ENCODE measurements around the gene NTNG1. TPM values are rescaled to one million over a fixed set of nuclear protein-coding genes. Genes with fewer than 3 reads are reported as not detected.

Gene NTNG1
- total RNA-seq, 1 experiment from 2014 or later: 1.5 TPM

DNA sequence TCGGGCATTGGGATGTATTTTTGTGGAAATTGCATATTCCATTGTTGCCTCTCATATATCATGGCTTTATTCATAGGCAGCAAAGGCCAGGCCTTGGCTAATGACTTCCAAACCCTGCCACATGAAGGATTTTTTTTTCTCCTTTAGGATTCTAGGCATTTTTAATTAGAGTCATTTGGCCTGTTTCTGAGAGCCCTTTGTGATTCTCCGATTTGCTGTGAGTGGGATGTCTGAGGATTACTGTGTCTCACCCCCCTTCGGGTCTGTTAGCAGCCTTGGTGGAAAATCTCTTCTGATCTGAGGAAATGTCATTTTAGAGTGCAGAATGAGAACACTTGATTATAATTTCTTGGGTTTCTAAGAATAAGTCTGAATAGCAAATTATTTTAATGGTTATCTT lies 253.5 kb downstream of the NTNG1 start:
- Mint-ChIP-seq H3K36me3 (ENCODE audit: insufficient read depth in 1 of 3, low read depth in 3 of 3) (peaks cover 0 to 2% (median 0%) of the 10 kb centered on the region in 3 experiments; a peak in 1 of 7 replicates), H3K27ac (no peak overlapping the region), H3K4me1 (peaks cover 24 to 25% of the 10 kb centered on the region in 2 experiments), H3K9me3 (peaks cover 0 to 2% of the 10 kb centered on the region in 2 experiments; a peak in 2 of 5 replicates), H3K27me3 (ENCODE audit: low read depth) (peaks cover 1% of the 10 kb centered on the region; the same call in 1 of the 2 replicates), H3K4me3 (no peak overlapping the region)
- Histone ChIP-seq H3K23me2 (ENCODE audit: insufficient read length, low read depth, low read length, poor library complexity, severe bottlenecking) (no peaks in the 10 kb centered on the region), H3K27ac (ENCODE audit: insufficient read length, low read depth, low read length) (no peak overlapping the region), H3K4ac (ENCODE audit: low read depth, low read length) (no peak overlapping the region), H2AFZ (ENCODE audit: low read length) (no peak overlapping the region), H4K20me1 (ENCODE audit: control insufficient read depth, insufficient read depth, insufficient read length) (no peaks in the 10 kb centered on the region), H2BK120ac (ENCODE audit: low read depth, low read length, poor library complexity, severe bottlenecking) (no peak overlapping the region), H3K14ac (ENCODE audit: insufficient read depth, low read length) (no peak overlapping the region), H2BK12ac (ENCODE audit: insufficient read length, low read depth, low read length) (no peak overlapping the region), H2AK5ac (ENCODE audit: insufficient read length, low read length) (no peak overlapping the region), H3K23ac (ENCODE audit: insufficient read length, low read depth, low read length) (no peak overlapping the region), H3K79me2 (ENCODE audit: insufficient read depth, low read length) (no peaks in the 10 kb centered on the region), H3K27me3 (ENCODE audit: insufficient read depth, low read length) (no peaks in the 10 kb centered on the region), H3K79me1 (ENCODE audit: insufficient read depth, low read depth, low read length, poor library complexity, severe bottlenecking) (no peaks in the 10 kb centered on the region), H2BK20ac (ENCODE audit: low read depth, low read length, poor library complexity, severe bottlenecking) (no peak overlapping the region), H3K18ac (ENCODE audit: insufficient read length, low read depth, low read length) (no peak overlapping the region), H4K91ac (ENCODE audit: insufficient read length, low read depth, low read length) (no peak overlapping the region), H3K56ac (ENCODE audit: insufficient read length, low read depth, low read length) (no peak overlapping the region), H3K4me1 (ENCODE audit: insufficient read depth, low read length) (peaks cover 6% of the 10 kb centered on the region; the same call in 1 of the 2 replicates), H3T11ph (ENCODE audit: low read length) (no peak overlapping the region), H3K4me2 (ENCODE audit: insufficient read depth, insufficient read length, low read length) (no peak overlapping the region), H4K8ac (replicated peaks; ENCODE audit: insufficient read length, low read depth, low read length) (no peak overlapping the region), H4K5ac (ENCODE audit: insufficient read length, low read depth, low read length) (no peak overlapping the region), H2BK5ac (ENCODE audit: insufficient read length, low read length) (no peak overlapping the region), H3K9me3 (ENCODE audit: control insufficient read depth, low read depth, low read length) (no peaks in the 10 kb centered on the region), H2BK15ac (ENCODE audit: low read depth, low read length) (no peak overlapping the region), H3K9ac (ENCODE audit: extremely low read depth, insufficient read length, low read length) (no peak overlapping the region)
- TF ChIP-seq, protein P1, sequence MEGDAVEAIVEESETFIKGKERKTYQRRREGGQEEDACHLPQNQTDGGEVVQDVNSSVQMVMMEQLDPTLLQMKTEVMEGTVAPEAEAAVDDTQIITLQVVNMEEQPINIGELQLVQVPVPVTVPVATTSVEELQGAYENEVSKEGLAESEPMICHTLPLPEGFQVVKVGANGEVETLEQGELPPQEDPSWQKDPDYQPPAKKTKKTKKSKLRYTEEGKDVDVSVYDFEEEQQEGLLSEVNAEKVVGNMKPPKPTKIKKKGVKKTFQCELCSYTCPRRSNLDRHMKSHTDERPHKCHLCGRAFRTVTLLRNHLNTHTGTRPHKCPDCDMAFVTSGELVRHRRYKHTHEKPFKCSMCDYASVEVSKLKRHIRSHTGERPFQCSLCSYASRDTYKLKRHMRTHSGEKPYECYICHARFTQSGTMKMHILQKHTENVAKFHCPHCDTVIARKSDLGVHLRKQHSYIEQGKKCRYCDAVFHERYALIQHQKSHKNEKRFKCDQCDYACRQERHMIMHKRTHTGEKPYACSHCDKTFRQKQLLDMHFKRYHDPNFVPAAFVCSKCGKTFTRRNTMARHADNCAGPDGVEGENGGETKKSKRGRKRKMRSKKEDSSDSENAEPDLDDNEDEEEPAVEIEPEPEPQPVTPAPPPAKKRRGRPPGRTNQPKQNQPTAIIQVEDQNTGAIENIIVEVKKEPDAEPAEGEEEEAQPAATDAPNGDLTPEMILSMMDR (conservative IDR thresholded peaks at IDR 0.05): no peak
- no peak for DNase-seq
- no CpG with 5 or more reads among the region's 3 CpGs for WGBS (ENCODE audit: extremely low coverage, insufficient read length, low lambda C conversion rate)
